Pons (tissue), 1 donor: Measurements from ENCODE around the gene POC1B.

Source experiments
- DNase-seq: peaks from one replicate; pipeline ENCODE4 v3.0.0-alpha.2; 2016; ENCODE audit warnings: low spot score

POC1B gene

GRCh38 chr12:89497005-89497404, 28.8 kb downstream of the POC1B start:
- no peak for DNase-seq

GRCh38 chr12:89494411-89495231, 31.2 kb downstream of the POC1B start:
- DNase-seq: no peak

- DNase-seq: peak; percentile 53
Measured at GRCh38 chr12:89493670-89494302, 32.1 kb downstream of the POC1B start.

- no peak for DNase-seq
Measured at GRCh38 chr12:89492883-89493282, 33.0 kb downstream of the POC1B start.

- no peak for DNase-seq
Measured at GRCh38 chr12:89490922-89491321, 34.9 kb downstream of the POC1B start.

GRCh38 chr12:89486264-89486663, 39.6 kb downstream of the POC1B start:
- no peak for DNase-seq

GRCh38 chr12:89484470-89484869, 41.4 kb downstream of the POC1B start:
- DNase-seq: no peak

GRCh38 chr12:89481213-89481914, 44.5 kb downstream of the POC1B start:
- peak; percentile 93 for DNase-seq

GRCh38 chr12:89479982-89480381, 45.9 kb downstream of the POC1B start:
- DNase-seq: no peak

- no peak for DNase-seq
Measured at GRCh38 chr12:89477633-89478279, 48.1 kb downstream of the POC1B start.

GRCh38 chr12:89476904-89477595, 48.8 kb downstream of the POC1B start:
- DNase-seq: no peak

GRCh38 chr12:89476232-89476631, 49.6 kb downstream of the POC1B start:
- no peak for DNase-seq

- DNase-seq: no peak
Measured at GRCh38 chr12:89475203-89475990, 50.5 kb downstream of the POC1B start.

GRCh38 chr12:89474615-89475014, 51.2 kb downstream of the POC1B start:
- no peak for DNase-seq

- peak; percentile 75 for DNase-seq
Measured at GRCh38 chr12:89472508-89472907, 53.3 kb downstream of the POC1B start.

GRCh38 chr12:89470741-89471509, 54.9 kb downstream of the POC1B start:
- DNase-seq: peak; percentile 92

GRCh38 chr12:89469361-89469760, 56.5 kb downstream of the POC1B start:
- DNase-seq: no peak

- DNase-seq: no peak
Measured at GRCh38 chr12:89468648-89469326, 57.1 kb downstream of the POC1B start.

- no peak for DNase-seq
Measured at GRCh38 chr12:89468017-89468416, 57.8 kb downstream of the POC1B start.
